ENCODE measurements around the gene SPARCL1.
"Not testable (repeated sequence)": the region's sequence is repeated elsewhere in the genome, so short reads cannot be mapped to it uniquely, and the experiment has no call there.

SPARCL1 gene

DNA sequence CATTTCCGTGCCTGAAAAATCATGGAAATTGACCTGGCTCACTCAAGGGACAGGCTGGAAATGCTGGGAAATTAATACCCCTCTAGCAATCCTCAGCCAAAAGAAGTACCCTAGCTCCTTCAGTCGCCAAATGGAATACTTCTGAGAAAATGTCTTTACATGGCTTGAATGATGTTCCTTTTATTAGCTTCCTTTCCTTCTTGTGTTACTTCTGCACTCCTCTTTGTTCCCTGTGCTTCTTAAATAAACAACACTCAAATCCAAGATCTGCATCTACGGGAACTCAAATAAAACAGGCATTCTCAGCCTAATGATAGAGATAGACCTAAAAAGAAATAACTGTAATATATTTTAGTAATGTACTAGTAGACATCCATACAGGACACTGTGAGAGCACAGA is 36.1 kb downstream of the SPARCL1 start:
- Mint-ChIP-seq H3K27ac (peak overlapping the region; percentile 57), H3K36me3 (ENCODE audit: low read depth) (peaks cover 43% of the 10 kb centered on the region), H3K9me3 (peaks cover 15% of the 10 kb centered on the region), H3K27me3 (ENCODE audit: low read depth, poor library complexity) (peaks cover 5% of the 10 kb centered on the region), H3K4me1 (peaks cover 10% of the 10 kb centered on the region), H3K4me3 (no peak overlapping the region)
- no peak for DNase-seq
- TF ChIP-seq, protein P1, sequence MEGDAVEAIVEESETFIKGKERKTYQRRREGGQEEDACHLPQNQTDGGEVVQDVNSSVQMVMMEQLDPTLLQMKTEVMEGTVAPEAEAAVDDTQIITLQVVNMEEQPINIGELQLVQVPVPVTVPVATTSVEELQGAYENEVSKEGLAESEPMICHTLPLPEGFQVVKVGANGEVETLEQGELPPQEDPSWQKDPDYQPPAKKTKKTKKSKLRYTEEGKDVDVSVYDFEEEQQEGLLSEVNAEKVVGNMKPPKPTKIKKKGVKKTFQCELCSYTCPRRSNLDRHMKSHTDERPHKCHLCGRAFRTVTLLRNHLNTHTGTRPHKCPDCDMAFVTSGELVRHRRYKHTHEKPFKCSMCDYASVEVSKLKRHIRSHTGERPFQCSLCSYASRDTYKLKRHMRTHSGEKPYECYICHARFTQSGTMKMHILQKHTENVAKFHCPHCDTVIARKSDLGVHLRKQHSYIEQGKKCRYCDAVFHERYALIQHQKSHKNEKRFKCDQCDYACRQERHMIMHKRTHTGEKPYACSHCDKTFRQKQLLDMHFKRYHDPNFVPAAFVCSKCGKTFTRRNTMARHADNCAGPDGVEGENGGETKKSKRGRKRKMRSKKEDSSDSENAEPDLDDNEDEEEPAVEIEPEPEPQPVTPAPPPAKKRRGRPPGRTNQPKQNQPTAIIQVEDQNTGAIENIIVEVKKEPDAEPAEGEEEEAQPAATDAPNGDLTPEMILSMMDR (IDR thresholded peaks at IDR 0.05), result no peak

DNA sequence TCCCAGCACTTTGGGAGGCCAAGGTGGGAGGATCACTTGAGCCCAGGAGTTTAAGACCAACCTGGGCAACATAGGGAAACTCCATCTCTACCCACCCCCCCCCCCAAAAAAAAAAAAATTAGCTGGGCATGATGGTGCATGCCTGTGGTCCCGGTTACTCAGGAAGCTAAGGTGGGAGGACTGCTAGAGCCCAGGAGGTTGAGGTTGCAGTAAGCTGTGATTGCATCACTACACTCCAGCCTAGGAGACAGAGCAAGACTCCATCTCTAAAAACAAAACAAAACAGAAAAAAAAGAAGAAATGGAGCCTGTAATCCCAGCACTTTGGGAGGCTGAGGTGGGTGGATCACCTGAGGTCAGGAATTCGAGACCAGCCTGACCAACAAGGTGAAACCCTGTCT is 37.3 kb downstream of the SPARCL1 start:
- not testable (repeated sequence) for H3K4me3 Mint-ChIP-seq; H3K27ac Mint-ChIP-seq; DNase-seq; H3K4me1 Mint-ChIP-seq; H3K27me3 Mint-ChIP-seq (ENCODE audit: low read depth, poor library complexity)
- Mint-ChIP-seq H3K9me3 (peaks cover 28% of the 10 kb centered on the region), H3K36me3 (ENCODE audit: low read depth) (peaks cover 56% of the 10 kb centered on the region)

GRCh38 chr4:87491436-87491835 is 37.7 kb downstream of the SPARCL1 start:
- Mint-ChIP-seq H3K27ac (no peak overlapping the region), H3K4me1 (peaks cover 9% of the 10 kb centered on the region), H3K9me3 (peaks cover 31% of the 10 kb centered on the region), H3K4me3 (no peak overlapping the region), H3K36me3 (ENCODE audit: low read depth) (peaks cover 57% of the 10 kb centered on the region), H3K27me3 (ENCODE audit: low read depth, poor library complexity) (peaks cover 5% of the 10 kb centered on the region)
- TF ChIP-seq, protein P1 (IDR thresholded peaks at IDR 0.05), result no peak
- no peak for DNase-seq

DNA sequence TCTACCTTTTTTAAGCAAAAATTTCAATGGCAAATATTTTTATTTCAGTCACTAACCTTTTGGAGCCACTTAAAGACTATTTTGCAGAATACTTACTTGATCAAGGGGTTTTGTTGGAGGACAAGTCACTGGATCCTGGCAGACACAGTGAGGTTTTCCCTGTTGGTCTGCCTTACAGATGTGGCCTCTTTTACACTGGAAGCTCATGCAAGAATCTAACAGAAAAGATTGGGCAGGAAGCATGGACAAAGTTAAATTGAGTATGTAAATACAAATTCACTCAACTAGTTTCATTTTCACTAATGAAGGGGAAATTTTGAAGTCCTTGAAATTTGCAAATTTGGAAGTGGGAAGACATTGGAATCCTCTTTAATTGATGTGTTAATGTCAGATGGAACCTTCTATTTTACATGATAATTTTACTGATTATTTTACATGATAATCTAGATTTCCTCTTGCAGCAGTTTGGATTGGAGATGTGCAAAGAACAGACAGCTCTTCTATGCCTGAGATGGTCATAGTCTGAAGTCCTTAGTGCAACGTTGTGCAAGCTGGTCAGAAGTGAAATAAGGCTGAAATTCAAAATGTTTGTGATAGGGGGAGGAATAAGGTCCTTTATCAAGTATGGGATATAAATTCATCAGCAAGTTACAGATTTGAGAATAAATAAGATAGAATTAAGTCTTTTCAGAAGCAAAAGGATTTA is 38.4 kb downstream of the SPARCL1 start:
- Mint-ChIP-seq H3K27ac (no peak overlapping the region), H3K27me3 (ENCODE audit: low read depth, poor library complexity) (peaks cover 5% of the 10 kb centered on the region), H3K4me1 (peaks cover 9% of the 10 kb centered on the region), H3K9me3 (peaks cover 37% of the 10 kb centered on the region), H3K36me3 (ENCODE audit: low read depth) (peaks cover 63% of the 10 kb centered on the region), H3K4me3 (no peak overlapping the region)
- TF ChIP-seq, protein P1 (IDR thresholded peaks at IDR 0.05), result no peak
- no peak for DNase-seq

DNA sequence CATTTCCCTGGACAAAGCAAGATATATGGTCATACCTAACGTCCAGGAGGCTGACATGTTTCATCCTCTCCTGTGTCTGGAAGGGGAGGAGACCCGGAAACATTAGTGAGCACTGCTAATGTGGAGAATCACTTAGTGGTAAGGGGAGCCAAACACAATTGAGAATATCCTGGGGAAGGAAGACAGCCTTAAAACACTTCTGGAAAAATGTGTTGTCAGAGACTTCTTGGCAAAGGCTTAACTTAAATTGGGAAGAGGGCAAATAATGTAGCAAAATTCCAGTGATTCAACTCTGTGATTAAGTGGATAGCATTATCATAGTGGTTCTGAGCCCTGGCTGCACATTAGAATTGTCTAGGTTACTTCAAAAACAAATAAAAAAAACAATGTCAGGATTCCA is 39.5 kb downstream of the SPARCL1 start:
- H3K4me1 Mint-ChIP-seq, result peaks cover 9% of the 10 kb centered on the region
- H3K4me3 Mint-ChIP-seq, result no peak overlapping the region
- TF ChIP-seq, protein P1 (IDR thresholded peaks at IDR 0.05), result no peak
- H3K27ac Mint-ChIP-seq, result no peak overlapping the region
- H3K36me3 Mint-ChIP-seq (ENCODE audit: low read depth), result peaks cover 71% of the 10 kb centered on the region
- no peak for DNase-seq
- peaks cover 46% of the 10 kb centered on the region for H3K9me3 Mint-ChIP-seq
- peaks cover 5% of the 10 kb centered on the region for H3K27me3 Mint-ChIP-seq (ENCODE audit: low read depth, poor library complexity)

- Mint-ChIP-seq H3K9me3 (peaks cover 56% of the 10 kb centered on the region), H3K36me3 (ENCODE audit: low read depth) (peaks cover 73% of the 10 kb centered on the region)
- not testable (repeated sequence) for H3K4me1 Mint-ChIP-seq; H3K27ac Mint-ChIP-seq; H3K27me3 Mint-ChIP-seq (ENCODE audit: low read depth, poor library complexity); DNase-seq; H3K4me3 Mint-ChIP-seq
These were observed 40.5 kb downstream of the SPARCL1 start for GRCh38 chr4:87488666-87489065.

- not testable (repeated sequence) for H3K4me3 Mint-ChIP-seq; H3K27ac Mint-ChIP-seq; DNase-seq; H3K27me3 Mint-ChIP-seq (ENCODE audit: low read depth, poor library complexity); H3K4me1 Mint-ChIP-seq
- H3K9me3 Mint-ChIP-seq, result peaks cover 47% of the 10 kb centered on the region
- H3K36me3 Mint-ChIP-seq (ENCODE audit: low read depth), result peaks cover 46% of the 10 kb centered on the region
These were observed 45.9 kb downstream of the SPARCL1 start for GRCh38 chr4:87483247-87483646.
